GM21390 (cell line): ENCODE data around the gene MDFI.

ENCODE experiments used
- ATAC-seq: cut with Tn5 transposase; IDR thresholded peaks from one replicate; pipeline ENCODE4 v1.9.1; 2021; ENCODE audit not compliant: unreplicated experiment

MDFI gene

DNA sequence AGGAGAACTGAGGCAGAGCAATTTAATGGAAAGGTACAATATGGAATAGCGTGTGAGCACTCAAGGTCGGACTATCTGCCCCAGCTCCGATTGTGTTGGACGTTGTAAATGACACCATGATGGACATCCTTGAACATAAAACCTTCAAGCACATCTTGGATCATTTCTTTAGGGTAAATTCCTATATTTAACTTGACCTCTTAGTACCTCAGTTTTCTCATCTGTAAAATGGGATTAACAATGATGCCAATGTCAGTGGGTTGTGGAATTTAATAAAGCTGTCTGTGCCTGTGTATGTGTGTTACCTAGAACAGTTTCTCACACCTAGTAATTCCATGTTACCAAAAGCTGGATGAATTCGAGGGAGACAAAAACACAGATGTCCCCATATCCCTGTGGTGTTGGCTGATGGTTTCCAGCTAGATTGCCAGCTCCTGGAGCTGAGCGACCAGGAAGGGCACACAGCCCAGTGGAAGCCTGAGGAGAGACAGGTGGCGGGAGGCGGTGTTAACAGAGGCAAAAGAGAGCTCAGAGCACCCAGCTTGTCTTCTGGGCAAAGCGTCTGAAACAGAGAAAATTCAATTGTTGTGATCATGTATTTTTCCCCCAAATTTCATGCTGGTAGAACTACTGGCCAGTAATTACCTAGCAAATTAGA, 32.6 kb downstream of the MDFI start:
- no peak for ATAC-seq

DNA sequence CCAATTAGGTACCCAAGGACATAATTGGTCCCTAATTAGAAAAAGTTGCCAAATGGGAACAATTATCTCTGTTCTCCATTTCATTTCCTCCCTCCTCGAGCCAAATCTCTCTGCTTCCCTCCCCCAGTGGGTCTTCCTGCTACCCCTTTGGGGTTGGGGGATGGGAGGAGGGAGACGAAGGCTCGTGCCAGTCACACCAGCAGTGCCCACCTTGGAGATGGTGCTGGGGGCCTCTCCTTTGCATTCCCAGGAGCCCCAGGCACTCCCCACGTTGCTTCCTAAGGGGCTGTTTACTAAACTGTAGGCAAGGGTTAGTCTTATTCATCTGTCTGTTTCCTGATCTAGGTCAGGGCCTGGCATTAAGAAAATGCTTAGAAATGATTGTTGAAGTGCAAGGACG, 33.1 kb downstream of the MDFI start:
- no peak for ATAC-seq

DNA sequence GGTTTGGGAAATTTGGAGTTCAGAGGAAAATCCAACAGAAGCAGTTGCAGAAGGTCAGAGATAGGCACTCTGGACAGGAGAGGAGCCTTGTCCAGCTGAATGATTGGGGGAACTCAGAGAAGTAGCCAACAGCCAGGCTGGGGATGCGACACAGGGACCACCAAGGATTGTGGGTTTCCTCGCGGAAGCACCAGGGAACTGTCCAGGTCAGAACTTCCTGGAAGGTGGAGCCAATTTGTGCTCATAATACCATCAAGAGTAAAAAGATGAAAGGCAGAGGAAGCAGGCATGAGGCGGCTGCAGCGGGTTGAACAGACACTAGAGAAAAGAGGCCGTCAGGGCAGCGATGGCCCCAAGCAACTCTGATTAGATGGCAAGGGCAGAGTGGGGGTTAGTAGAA, 33.7 kb downstream of the MDFI start:
- no peak for ATAC-seq

DNA sequence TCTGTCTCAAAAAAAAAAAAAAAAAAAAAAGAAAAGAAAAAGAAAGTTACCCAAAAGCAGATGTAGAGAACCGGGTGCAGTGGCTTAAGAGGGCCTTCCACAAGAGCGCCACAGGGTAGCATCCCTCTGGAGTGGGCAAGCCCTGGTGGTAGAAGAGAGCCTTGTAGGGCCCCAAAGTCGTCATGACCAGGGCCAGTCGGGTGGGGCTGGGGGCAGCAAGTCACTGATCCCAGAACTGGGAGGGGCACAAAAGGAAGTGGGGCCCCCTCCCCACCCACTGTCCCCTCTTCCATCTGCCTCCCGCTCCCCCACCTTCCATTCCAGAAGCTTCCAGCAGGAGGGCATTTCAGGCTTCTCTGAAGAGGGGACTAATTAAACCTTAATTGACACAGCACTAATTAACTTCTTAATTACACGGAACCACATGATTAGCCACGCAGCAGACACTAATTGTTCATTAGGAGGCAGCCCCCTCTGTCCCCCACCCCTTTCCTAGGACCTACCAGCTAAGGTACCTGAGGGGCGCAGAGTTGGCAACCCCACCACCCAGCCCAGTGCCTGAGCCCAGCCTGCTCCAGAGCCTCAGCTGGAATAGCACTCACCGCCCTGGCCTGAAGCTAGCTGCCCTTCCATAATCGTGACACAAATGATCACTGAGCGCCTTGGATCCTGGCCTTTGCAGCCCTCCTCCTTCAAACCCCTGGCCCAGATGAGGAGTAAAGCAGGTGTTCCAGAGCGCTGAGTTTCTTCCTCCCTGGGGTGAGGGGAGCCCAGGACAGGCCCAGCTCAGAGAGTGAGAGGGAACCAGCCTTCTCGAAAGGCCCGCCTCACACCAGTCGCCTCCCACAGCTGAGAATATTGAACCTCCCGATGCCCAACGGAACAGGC, 34.8 kb downstream of the MDFI start:
- ATAC-seq, result no peak

DNA sequence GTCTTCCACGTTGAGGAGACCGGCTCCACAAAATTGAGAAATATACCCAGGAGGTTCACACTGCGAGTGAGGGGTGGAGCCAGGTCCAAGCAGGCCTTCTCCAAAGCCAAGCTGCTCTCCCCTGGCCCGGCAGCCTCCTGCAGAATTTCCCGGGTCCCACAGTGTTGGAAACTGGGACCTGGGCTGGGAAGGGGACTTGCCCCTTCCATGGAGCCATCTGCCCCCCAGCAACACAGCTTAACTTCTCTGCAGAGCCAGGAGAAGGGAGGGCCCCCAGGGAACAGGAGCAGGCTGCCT, 35.4 kb downstream of the MDFI start:
- no peak for ATAC-seq

DNA sequence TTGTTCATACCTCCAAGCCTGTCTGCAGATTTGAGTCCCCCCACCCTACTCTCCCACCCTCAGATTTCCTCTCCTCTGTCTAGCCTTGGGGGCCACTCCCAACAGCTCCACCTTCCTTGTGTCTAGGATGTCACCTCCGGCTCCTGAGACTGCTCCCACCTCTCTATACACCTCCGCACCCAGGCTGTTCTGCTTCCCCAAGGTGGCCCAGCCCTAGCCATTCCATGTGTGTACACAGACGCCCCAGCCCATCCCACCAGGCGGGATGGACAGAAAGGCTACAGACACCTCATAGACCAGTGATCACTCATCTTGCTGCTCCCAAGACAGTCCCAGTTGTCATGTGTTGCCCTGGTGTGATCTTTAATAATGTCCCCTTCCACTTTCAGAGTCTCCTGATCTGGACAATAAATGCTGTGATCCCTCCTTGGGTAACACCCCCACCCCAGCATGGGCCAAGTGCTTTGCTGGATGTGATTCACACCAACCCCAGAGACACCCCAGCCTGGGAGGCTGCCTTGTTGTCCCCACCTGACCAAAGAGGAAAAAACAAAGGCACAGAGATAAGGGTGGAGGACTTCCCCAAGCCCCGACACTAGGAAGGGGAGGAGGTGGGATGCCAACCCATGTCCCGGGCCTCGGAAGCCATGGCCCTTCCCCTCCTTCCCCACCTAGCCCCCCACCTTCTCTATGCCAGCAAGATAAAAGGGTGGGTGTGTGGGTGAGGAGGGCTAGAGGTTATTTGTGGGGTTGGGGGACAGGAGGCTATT, 36.1 kb downstream of the MDFI start:
- no peak for ATAC-seq

DNA sequence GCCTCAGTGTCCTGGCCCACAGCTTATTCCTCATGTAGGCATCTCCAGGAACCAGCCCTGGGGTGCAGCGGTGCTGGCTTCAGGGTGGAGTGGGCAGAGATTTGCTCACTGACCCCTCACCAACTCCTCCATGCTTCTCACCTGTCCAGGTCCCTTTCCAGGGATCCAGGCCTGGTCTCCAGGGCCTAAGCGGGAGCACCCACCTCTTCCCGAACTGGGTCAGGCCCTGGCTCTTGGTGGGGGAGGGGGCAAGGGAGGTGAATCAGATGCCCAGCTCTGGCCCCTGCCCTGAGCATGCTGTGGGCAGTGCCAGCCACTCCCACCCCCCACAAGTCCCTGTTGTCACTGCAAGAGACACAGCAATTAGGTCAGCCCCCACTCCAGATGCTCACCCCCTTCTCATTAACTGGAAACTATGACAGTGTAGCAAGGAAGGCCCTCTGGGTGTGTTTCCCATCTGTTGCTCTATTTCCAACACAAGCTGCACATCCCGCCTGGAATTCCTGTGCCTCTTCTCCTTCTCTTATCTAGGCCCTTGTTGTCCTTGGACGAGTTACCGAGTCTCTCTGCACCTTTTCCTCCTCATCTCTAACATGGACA, 37.0 kb downstream of the MDFI start:
- no peak for ATAC-seq

DNA sequence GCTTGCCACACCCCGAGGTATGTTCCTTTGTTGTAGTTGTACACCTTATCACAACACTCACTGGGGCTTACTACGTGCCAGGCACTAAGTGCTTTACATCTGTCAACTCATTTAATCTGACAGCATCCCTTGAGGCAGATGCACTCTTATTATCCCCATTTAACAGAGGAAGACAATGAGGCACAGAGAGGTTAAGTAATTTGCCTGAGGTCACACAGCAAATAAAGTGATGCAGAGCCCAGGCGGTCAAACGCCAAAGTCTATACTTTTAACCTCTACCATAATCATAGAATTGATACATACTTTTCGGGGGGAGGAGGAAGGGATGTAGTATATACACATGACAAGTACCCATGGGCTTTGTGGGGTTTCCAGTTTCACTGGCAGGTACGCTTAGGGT, 37.7 kb downstream of the MDFI start:
- no peak for ATAC-seq

DNA sequence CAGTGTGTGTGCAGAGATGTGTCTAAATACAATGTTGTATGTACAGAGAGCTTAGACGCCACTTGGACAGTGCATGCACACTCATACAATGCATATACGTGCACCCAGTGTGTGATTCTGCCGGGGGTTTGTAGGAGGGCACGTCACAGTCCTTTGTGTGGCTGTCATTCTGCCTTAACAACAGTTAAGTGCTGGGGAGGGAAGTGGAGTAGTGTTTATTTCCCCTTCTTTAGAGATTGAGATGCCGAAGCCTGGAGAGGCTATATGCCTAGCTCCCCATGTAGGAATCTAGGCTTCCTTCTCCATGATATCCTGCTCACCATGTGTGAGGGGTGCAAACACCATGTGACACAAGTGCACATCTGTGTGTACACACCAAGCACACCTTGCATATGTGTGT, 38.2 kb downstream of the MDFI start:
- ATAC-seq, result no peak

DNA sequence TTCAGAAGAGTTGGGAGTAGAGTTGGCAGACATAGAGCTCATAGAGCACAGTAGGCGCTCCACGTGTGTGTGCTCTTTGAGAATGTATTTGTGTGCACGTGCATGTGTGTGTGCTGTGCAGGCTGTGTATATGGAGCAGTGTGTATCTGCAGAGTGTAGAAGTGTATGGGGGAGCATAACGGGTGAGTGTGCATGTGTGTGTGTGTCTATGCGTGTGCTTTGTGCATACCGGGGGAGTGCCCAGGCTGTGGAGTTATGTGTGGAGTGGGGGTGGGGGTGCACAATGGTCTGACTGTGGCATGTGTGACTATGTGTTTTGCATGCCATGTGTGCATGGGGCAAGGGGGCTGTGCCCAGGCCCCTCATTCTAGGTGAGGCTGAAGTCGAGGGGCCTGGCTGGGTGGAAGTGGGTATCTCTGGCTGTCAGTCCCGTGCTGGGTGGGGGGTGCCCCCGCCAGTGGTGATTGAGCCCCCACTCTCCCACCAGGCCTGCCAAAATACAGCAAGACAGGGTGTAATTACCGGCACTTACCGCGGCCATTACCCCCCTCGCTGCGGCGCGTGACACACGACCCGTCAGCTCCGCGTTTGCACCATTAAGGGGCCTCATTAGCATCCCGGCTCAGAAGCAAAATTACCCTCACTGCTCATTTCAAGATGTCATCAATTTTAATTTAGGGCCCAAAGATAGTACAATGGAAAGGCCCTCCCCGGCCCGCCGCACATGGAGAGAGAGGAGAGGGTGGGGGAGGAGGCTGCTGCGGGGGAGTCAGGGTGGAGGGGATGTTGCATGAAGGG, 39.1 kb downstream of the MDFI start:
- no peak for ATAC-seq

DNA sequence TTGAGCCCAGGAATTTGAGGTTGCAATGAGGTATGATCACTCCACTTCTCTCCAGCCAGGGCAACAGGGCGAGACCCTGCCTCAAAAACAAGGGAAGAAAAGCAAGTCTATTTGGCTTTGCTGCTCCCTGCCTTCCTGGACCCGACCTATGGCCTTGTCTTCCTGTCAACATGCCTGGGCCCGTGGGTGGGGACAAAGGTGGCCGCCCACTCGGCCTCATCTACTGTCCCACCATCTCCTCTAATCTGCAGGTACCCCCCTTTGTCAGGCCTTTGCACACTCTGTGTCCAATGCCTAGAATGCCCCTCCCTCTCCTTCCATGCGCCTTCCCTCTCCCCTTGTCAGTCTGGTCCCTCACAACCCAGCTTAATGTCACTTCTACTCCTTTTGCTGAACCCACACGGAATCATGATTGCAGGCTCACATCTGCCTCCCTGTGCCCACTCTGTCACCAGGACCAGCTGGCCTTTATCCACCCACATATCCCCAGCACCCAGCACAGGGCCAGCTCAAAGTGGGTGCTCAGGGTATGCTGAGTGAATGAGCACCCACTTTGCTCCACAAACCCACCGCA, 40.3 kb downstream of the MDFI start:
- no peak for ATAC-seq

DNA sequence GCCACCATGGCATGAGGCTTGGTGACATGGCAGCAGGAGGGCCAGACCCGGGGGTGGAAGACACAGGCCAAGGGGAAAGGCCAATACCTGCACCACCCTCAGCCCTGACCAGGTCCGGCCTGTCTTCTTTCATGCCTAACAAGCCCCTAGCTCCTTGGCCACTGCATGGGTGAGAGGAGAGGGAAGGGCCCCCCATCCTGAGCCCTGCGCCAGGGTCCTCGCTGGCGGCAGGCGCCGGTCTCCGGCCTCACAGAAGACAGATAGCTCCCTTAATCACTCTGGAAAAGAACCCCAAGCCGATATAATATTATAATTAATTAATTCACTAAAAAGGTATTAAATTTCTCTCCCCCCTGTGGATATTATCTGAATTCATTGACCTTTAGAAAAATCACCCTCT, 41.4 kb downstream of the MDFI start:
- ATAC-seq, result no peak

DNA sequence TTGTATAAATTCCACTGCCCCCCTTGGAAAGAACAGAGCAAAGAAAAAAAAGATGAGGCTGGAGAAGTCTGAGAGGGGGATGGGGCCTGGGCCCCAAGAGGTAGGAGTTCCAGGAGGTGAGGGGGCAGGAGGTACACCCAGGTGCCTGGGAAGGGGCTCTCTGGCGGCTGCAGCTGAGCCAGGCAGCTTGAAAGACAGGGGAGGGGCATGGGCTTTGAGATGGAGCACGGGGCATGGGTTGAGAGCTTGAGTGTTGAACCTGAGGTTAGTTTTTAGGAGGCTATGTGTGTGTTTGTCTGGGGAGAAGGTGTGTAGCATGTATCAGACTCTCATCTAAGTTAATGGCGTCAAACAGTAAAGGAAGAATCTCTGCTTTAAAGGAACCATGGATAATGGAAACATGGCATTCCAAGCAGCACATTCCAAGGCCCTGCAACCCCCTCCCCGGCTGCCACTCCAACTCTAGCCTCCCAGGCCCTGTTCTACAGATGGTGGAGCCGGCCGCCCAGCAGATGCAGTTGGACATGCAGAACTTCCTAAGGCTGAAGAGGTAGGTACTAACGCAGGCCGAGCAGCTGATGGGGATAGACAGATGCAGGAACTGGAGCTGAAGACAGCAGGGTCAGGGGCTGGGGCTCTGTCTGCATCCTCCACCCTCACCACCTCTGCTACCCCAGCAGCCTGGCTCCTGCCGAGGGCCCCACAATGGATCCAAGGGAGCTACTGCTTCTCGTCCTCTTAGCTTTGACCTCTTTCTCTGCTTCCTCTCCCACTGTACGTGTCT, 42.1 kb downstream of the MDFI start:
- no peak for ATAC-seq

DNA sequence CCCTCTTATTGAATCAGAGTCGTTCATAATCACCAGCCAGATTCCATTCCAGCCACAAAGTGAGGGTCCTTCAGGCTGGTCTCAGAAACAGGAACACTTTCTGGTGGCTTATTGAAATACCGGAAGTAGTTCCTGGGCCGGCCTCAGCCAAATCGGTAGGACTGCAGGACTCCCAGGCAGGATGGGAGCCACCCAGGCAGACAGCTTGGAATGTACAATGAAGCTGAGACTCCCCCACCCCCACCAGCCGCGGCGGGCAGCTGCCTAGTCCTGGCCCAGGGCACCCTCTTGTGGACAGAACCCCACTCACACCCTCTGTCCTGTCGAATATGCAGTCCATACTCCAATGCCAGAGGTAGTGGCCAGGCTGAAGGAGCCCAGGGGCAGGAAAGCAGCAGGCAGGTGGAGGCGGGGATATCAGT, 43.8 kb downstream of the MDFI start:
- peak; percentile 61 for ATAC-seq

DNA sequence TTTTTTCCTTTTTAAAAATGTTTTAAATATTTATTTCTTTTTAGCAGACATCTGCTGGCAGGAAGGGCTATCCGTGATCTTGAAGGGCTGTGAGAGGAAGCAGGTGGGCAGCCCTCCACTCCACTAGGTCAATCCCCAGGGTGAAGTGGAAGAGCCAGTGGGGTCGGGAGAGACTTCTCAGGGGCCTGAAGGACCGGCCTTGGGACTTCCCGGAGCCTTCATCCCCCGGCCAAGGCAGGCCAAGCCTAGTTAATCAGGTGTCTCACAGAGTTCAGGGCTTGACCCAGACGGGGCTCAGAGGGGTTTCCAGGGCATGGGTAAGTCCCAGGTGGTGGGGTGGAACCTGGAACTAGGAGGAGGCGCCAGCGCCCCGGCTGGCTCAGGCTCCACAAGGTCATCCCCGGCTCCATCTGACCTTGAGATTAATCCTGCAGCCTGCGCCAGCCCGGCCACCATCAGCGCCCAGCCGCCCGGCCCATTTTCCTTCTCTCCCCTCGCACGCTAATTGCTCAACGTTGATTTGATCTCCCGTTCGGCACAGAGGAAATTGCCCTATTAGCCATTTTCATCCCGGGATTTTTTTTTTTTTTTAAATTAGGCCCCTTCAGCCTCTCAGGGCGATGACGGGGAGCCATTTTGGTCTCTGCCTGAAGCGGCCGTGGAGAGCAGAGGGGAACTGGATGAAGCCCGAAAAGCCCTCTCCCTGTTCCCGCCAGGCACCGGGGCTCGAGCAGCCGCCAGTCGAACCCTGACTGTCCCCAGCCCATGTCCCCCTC, 44.4 kb downstream of the MDFI start:
- no peak for ATAC-seq

DNA sequence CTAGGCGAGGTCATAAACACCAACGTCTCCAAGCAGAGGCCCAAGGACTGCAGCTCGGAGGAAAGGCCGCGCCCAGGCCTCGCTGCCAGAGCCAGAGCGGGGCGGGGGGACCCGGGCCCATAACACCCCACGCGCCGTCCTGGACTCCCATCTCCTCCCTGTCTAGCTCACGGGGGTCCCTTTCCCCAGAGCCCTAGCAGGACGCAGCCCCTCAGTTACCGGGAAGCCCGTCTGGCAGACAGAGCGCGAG, 44.9 kb downstream of the MDFI start:
- ATAC-seq, result peak; percentile 12

DNA sequence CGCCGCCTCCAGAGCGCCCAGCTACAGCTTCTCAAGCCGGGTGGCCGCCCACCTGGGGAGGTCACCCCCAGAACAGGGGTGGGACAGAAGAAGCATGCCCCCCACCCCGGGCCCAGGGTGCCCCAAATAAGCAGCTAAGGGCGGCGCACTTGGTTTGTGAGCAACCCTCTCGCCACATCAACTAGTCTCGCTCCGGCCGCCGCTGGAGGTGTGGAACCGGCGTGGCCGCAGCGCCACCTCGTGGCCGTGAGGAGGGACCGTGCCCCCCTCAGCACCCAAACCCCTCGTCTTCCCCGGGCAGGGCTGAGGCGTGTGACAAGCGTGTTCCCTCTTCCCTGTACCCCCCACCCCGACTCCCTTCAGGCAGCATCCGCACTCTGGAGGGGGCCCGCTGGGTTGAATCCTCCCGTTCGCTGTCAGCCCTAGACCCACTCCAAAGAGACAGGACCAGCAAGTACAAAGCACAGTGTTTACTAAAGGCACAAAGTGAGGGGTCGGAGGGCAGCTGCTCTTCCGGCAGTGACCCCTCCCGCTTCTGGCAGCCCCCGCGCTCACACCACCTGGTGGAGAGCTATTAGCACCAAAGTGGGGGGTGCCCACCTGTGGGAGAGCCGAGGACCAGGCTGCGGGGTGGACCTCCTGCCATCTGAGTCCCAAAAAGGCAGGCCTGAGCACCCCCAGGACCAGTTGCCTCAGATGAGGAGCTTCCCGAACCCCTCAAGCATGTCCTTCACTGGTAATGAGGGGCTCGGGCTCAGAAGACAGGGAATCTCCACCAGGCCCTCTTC, 45.4 kb downstream of the MDFI start:
- peak; percentile 72 for ATAC-seq
